Heart right ventricle (tissue), 16 donors: ENCODE results near the gene STK32A. TPM values are rescaled to one million over a fixed set of nuclear protein-coding genes. Genes with fewer than 3 reads are reported as not detected.

Experiments used
- ATAC-seq, 8 donors: fragments of 200-7000 bp; cut with Tn5 transposase; one replicate each; pipeline ENCODE4 v1.9.1; 2020; ENCODE audit warnings: mild to moderate bottlenecking in 8 of 8, moderate library complexity in 8 of 8, moderate number of reproducible peaks in 1 of 8
- DNase-seq, 2 donors: peaks; one replicate each; pipeline ENCODE4 v3.0.0-alpha.2; 2020
- H3K27ac ChIP-seq, 10 donors: fragments of 200-600 bp; sonication (generic) in 2 of 10; one replicate each; pipeline versions ENCODE4 v1.5.0 to v1.8.0; 2020 to 2022; ENCODE audit warnings: mild to moderate bottlenecking in 3 of 10
- H3K27me3 ChIP-seq, 7 donors: fragments of 200-600 bp; one replicate each; pipeline ENCODE4 v1.8.0; 2021 to 2022; ENCODE audit warnings: mild to moderate bottlenecking in 2 of 7
- H3K36me3 ChIP-seq, 9 donors: fragments of 200-600 bp; sonication (generic) in 1 of 9; one replicate each; pipeline versions ENCODE4 v1.5.0 to v1.8.0; 2020 to 2022; ENCODE audit warnings: mild to moderate bottlenecking in 2 of 9
- H3K4me1 ChIP-seq, 9 donors: fragments of 200-600 bp; sonication (generic) in 1 of 9; one replicate each; pipeline versions ENCODE4 v1.5.0 to v1.8.0; 2020 to 2022; ENCODE audit warnings: mild to moderate bottlenecking in 4 of 9
- H3K4me3 ChIP-seq, 10 donors: fragments of 200-600 bp; sonication (generic) in 2 of 10; one replicate each; pipeline versions ENCODE4 v1.5.0 to v1.8.0; 2020 to 2022; ENCODE audit warnings: mild to moderate bottlenecking in 7 of 10, moderate library complexity in 2 of 10
- H3K9me3 ChIP-seq, 11 donors: fragments of 200-600 bp in 10 of 11; sonication (generic) in 2 of 11; one replicate each; pipeline versions ENCODE4 v1.5.0 to v1.8.0; 2013 to 2022; ENCODE audit warnings: mild to moderate bottlenecking in 2 of 11, control low read depth in 1 of 11, moderate library complexity in 1 of 11
- WGBS, 2 donors: extraction: QIAGEN DNeasy Blood & Tissue Kit; methylation state at CpG; one replicate each; pipeline ENCODE4 v1.1.7; 2013; ENCODE audit warnings: inconsistent platforms in 1 of 2; 5-methylcytosine and 5-hydroxymethylcytosine counted together
- intact Hi-C, 10 donors: fragments of 100-400 bp; cut with DNase I; formaldehyde crosslinking; loops; one replicate each; pipeline versions ENCODE4 v1.11.1 to v1.14.2; 2022
- polyA plus RNA-seq, 2 donors: library from polyadenylated mRNA; stranded (reverse); fragments of 200-250 nt; gene quantifications; one replicate each; pipeline ENCODE4 v1.2.3, GENCODE V29; 2013
- total RNA-seq, 10 donors: library from RNA; stranded (reverse); fragmentation: NEBNext Ultra II Directional in 3 of 10; extraction: Animal tissue kit (Norgen Biotek cat#: 25700) in 3 of 10; gene quantifications; one replicate each; pipeline versions ENCODE4 v1.2.1 to v1.2.4, GENCODE V29; 2021 to 2023
- TF ChIP-seq, protein P1 (sequence below), 9 donors: fragments of 200-600 bp; sonication (generic) in 2 of 9; IDR thresholded peaks; one replicate each; pipeline versions ENCODE4 v1.5.0 to v1.8.0; 2021 to 2022; ENCODE audit warnings: antibody characterized with exemption in 9 of 9, mild to moderate bottlenecking in 5 of 9, moderate library complexity in 1 of 9
- donor health status: Arrhythmogenic right ventricular cardiomyopathy.
- donor health status: ischemic (EF 13 %, LVEDD 7.1; RV severe dilation, severe dysfunction).
- donor health status: healthy with polysubstance abuse.
- donor health status: DM: no; HTN: yes; CAD: no.
- donor health status: DM: no; HTN: no; CAD: no.
- donor health status: ischemic (EF 25% LVEDD 6.9; RV normal size, moderate dysfunction).
- donor health status: ischemic (EF 25% LVEDD 5.7; RV mildly dilated, moderate dysfunction).
- donor health status: healthy.
- donor health status: DM: yes; HTN: yes; CAD: no.
- donor health status: Ischemic cardiomyopathy.
- donor health status: ischemic (EF 35%, LVEDD 5.7; RV mildly dilated, moderate dysfunction).
- donor health status: nonischemic (EF 11% LVEDD 7.7; RV severe dilation, severe dysfunction).
- donor health status: DM: yes; HTN: yes; CAD: no.
- donor health status: PGD.
- donor health status: ischemic (EF 29% LVEDD 5.4; RV normal size, mild dysfunction).
- donor health status: nonischemic (EF 23%, LVEDD 6.1; RV moderate dilation, normal function).

The STK32A gene
- total and polyA plus RNA-seq, 12 donors: 0.13 to 2.1 (median 0.76) TPM

DNA sequence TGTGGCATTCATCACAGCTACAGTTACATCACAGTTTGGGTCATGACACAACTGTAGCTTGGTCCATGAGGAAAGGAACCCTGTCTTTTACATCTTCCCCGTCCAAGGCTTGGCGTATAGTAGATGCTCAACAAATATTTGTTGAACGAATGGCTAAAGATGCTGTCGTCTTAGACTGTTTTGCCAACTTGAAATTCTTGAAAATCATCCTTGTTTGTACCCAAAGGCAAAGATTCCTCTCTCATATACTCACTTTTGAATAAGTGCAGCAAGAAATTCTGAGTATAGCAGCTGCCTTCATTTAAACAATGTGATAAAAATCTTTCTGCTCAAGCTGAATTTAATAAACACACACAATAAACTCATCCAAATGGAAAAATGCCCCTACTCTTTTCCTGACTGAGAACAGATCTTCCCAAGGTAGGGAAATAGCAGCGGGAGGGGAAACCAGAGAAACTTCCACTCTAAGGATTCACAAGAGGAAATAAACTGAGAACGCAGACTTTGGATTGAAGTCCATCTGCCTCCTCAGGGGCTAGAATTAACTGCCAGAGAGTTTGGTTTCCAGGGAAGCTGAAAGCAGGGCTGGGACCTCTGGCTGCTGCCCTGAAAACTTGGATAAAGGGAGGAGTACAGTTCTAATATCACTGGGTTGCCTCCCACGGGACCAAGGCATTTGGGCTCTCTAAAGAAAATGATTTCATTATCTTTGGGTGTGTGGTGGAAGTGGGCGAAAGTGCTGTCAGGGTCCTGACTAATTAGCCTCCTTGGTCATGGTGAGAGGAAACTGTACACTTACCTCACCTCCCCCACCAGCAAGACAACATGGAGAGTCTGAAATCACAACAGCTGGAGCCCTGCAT, 175.9 kb downstream of the STK32A start:
- peaks cover 8 to 43% (median 19%) of the 10 kb centered on the region in 9 donors for H3K4me1 ChIP-seq
- 72% methylated on average over 8 of the region's 8 CpGs for WGBS, 2 donors
- no peak overlapping the region for H3K4me3 ChIP-seq
- DNase-seq (peak in 1 of 2 donors; percentile 41), ATAC-seq (peak; percentile 48 to 73 (median 64))
- H3K36me3 ChIP-seq: peaks cover 0 to 93% (median 6%) of the 10 kb centered on the region in 9 donors
- H3K9me3 ChIP-seq: no peaks in the 10 kb centered on the region
- intact Hi-C loops: loop anchor here in 2 of 10 donors (5.0 kb wide), 1 partner anchor 37 kb away; no protein-coding TSS in a partner anchor
- TF ChIP-seq, protein P1, sequence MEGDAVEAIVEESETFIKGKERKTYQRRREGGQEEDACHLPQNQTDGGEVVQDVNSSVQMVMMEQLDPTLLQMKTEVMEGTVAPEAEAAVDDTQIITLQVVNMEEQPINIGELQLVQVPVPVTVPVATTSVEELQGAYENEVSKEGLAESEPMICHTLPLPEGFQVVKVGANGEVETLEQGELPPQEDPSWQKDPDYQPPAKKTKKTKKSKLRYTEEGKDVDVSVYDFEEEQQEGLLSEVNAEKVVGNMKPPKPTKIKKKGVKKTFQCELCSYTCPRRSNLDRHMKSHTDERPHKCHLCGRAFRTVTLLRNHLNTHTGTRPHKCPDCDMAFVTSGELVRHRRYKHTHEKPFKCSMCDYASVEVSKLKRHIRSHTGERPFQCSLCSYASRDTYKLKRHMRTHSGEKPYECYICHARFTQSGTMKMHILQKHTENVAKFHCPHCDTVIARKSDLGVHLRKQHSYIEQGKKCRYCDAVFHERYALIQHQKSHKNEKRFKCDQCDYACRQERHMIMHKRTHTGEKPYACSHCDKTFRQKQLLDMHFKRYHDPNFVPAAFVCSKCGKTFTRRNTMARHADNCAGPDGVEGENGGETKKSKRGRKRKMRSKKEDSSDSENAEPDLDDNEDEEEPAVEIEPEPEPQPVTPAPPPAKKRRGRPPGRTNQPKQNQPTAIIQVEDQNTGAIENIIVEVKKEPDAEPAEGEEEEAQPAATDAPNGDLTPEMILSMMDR (IDR thresholded peaks at IDR 0.05): no peak
- no peaks in the 10 kb centered on the region for H3K27me3 ChIP-seq
- peak overlapping the region in 5 of 10 donors; percentile 20 to 56 (median 46) for H3K27ac ChIP-seq

DNA sequence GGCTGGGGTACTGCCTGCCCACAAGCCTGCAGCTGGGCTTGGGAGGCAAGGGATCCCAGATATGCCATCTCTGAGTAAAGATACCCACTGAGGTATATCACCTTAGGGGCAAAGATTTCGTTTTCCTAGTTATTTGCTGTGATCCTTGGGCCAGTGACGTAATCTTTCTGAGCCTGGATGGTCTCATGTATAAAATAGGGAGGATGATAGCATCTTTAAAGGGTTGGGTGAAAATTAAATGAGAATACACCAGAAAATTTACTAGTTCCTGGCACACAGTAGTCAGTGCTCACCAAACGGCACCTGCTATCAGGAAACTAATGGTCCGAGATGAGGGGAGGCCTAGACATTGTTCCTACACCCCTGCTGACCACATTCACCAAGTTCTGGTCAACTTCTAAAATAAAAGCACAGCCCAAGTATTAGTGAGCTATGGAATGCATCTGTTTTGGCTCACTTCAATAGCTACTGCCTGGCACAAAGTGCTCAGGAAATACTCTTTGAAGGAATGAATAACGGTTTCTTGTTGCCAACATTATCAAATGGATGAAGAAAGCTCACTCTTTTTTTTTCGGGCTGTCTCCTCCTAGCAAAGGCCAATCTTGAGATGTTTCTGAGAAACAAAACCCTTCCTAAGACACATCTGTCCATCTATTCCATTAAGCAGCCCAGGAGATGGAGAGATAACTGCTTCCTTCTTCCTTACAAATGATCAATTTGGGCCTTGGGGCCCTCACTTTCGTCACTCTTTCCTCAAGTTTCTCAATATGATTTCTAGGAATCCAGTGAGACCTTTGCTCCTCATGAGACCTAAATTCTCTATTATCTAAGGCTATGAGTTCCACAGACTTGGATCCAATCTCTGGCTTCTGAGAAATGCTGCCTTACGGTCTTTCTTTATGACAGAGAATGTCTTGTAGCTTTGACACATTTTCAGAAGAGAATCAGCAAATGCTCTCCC, 176.8 kb downstream of the STK32A start:
- peaks cover 8 to 38% (median 16%) of the 10 kb centered on the region in 9 donors for H3K4me1 ChIP-seq
- ATAC-seq: no peak
- intact Hi-C loops: loop anchor here in 2 of 10 donors (5.0 kb wide), 1 partner anchor 36 kb away; no protein-coding TSS in a partner anchor
- no peaks in the 10 kb centered on the region for H3K9me3 ChIP-seq
- no peak overlapping the region for H3K4me3 ChIP-seq
- TF ChIP-seq, protein P1 (IDR thresholded peaks at IDR 0.05): no peak
- peaks cover 0 to 95% (median 5%) of the 10 kb centered on the region in 9 donors for H3K36me3 ChIP-seq
- 68% methylated on average over 8 of the region's 8 CpGs for WGBS, 2 donors
- no peaks in the 10 kb centered on the region for H3K27me3 ChIP-seq
- no peak for DNase-seq
- H3K27ac ChIP-seq: peak overlapping the region in 5 of 10 donors; percentile 20 to 56 (median 46)

DNA sequence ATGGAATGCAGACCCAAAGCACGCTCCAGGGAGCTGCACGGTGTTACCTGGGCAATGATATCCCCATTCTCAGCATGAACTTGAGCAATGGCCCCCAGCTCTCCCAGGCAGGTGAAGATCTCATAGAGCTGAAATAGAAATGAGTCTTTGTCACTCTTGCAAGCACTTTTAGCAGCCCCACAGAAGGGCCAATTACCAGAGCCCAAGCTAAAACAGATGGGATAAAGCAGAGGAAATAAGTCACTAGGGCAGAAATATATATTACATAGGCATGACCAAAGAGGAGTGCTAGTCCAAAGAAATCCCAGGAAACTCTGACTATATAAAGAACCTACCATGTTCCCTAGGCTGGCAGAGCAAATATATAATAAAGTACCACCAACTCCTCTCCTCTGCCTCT, 177.7 kb downstream of the STK32A start:
- TF ChIP-seq, protein P1 (IDR thresholded peaks at IDR 0.05): no peak
- WGBS, 2 donors: 99 to 100% methylated on average over 2 of the region's 2 CpGs
- Histone ChIP-seq H3K9me3 (no peaks in the 10 kb centered on the region), H3K36me3 (peaks cover 0 to 88% (median 5%) of the 10 kb centered on the region in 9 donors), H3K4me1 (peaks cover 0 to 38% (median 14%) of the 10 kb centered on the region in 9 donors), H3K27ac (peak overlapping the region in 1 of 10 donors; percentile 51), H3K27me3 (no peaks in the 10 kb centered on the region), H3K4me3 (no peak overlapping the region)
- ATAC-seq: no peak
- intact Hi-C loops: loop anchor here in 2 of 10 donors (5.0 kb wide), 1 partner anchor 35 kb away; no protein-coding TSS in a partner anchor
- no peak for DNase-seq

DNA sequence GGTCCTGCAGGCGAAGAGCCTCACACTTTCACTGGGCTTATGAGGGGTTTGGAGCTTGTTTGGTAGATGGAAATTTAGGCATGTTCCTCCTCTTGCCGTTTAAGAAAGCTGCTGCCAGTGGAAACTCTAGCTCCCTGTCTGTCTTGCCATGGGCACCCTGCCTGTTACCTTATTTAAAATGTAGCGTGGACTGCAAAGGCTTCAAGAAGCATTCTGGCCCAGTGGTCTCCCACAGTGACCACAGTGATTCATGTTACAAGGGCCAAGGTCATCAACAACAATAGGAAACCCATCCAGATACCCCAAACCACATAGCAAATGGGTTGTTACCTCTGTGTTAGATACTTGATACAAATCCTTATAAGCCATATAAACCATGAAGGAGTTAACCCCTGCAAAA, 178.4 kb downstream of the STK32A start:
- no peak for ATAC-seq
- H3K4me1 ChIP-seq: peaks cover 0 to 38% (median 16%) of the 10 kb centered on the region in 9 donors
- 88 to 93% methylated on average over 3 of the region's 3 CpGs for WGBS, 2 donors

More for the DNA sequence above, 178.4 kb downstream of the STK32A start:
- intact Hi-C loops: loop anchor here in 2 of 10 donors (5.0 kb wide), 1 partner anchor 34 kb away; no protein-coding TSS in a partner anchor
- no peak for DNase-seq
- Histone ChIP-seq H3K27ac (no peak overlapping the region), H3K36me3 (peaks cover 0 to 85% (median 9%) of the 10 kb centered on the region in 9 donors), H3K27me3 (no peaks in the 10 kb centered on the region), H3K9me3 (no peaks in the 10 kb centered on the region), H3K4me3 (no peak overlapping the region)
- TF ChIP-seq, protein P1 (IDR thresholded peaks at IDR 0.05): no peak
